ENCODE data around the gene GSC2.
"Not testable (repeated sequence)": the region's sequence is repeated elsewhere in the genome, so short reads cannot be mapped to it uniquely, and the experiment has no call there.

Gene GSC2

DNA sequence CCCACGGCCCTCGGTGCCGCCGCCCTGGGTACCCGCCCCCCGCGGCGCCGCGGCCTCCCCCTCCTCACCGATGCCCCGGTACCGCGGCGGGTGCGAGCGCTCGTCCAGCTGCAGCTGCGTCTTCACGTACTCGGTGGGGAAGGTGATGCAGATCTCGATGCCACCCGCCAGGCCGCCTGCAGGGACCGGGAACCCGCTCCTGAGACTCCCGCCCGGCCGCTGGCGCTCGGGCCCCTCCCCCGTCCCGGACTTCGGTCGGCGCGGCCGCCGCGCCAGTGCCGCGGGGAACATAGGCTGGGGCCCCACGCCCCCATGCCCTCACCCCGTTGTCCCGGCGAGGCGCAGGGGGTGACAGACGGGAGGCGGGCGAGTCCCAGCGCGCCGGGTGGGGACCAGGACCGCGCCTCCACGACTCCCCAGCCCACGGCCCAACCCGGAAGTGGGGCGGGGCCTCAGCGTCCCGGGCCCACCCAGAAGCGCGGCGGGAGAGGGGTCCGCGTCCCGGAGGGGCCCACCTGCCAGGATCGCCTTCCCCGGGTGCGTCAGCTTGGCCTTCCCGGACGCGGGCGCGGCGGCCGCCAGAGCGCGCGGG, 28.1 kb upstream of the GSC2 start:
- no peak for DNase-seq (ENCODE audit: low read depth in 2 of 2)

DNA sequence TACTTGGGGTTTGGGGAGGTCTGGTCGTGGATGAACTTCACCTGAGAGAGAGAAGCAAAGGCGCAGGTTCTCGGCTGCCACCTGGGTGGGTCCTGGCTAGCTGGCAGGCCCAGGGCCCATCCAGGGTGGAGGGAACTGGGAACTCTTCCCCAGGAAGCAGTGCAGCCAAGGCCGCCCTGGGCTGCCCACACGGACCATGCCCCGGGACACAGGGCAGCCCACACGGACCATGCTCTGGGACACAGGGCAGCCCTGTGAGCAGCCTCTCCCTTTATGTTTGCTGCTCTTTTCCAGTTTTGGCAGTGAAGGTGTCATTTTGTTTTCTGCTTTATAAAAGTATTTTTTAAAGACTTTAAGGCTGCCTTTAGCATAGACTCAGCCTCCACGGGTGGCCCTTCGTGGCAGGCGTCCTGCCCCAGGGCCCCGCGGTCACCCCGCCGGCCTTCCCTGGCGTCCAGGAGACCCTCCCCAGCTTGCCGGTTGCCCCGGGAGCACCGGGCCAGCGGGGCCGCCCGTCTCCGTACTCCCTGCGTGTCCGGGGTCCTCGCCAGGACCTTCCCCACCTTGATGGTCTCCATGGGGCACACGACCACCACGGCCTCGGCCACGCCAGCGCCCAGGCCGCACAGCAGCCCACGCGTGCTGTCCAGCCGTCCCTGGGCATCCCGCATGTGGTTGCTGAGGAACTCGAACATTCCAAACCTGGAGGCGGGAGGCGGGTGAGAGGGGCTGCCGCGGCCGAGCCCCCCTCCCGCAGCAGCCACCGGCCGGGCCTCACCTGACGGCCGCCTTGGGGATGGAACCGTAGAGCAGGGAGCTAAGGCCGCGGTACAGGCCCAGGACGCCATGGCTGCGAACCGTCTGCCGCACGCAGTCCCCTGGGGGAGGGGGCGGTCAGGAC, 27.3 kb upstream of the GSC2 start:
- no peak for DNase-seq (ENCODE audit: low read depth in 2 of 2)

DNA sequence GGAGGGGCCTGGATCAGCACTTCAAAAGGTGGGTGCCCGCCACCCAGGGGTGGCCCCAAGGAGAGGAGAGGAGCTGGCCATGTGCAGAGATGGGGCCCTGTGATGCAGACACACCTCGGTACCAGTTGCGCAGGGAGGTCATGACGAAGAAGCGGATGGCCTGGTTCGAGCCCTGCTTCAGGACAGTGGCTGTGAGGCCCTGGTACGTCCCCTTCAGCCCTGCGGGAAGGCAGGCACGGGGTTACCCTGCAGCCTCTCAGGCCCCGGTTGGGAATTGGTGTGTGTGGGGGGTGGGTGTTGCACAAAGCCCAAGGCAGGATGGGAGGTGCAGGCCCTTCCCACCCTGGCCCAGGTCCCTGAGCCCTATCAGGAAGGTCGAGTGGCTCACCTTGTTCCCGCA, 26.6 kb upstream of the GSC2 start:
- DNase-seq (ENCODE audit: low read depth in 2 of 2) = no peak

DNA sequence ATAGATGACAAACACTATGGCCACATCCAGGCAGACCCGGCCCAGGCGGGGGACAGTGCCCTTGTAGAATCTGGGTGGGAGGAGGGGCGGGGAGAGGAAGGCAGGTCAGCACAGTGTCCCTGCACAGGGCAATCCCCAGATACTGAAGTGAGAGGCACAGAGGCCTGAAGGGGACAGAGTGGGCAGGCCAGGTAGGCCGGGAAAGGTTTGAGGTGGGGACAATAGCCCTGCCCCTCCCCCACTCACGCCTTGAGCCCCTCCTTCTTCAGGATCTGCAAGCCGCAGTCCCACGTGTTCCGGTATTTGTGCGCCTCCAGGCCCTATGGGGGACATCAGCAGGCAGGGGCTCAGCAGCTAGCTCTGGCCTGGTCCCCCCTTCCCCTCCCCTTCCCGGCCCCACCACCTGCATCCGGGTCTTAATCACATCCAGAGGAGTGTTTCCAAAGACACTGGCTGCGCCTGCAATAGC, 26.1 kb upstream of the GSC2 start:
- DNase-seq (ENCODE audit: low read depth in 2 of 2) = no peak

DNA sequence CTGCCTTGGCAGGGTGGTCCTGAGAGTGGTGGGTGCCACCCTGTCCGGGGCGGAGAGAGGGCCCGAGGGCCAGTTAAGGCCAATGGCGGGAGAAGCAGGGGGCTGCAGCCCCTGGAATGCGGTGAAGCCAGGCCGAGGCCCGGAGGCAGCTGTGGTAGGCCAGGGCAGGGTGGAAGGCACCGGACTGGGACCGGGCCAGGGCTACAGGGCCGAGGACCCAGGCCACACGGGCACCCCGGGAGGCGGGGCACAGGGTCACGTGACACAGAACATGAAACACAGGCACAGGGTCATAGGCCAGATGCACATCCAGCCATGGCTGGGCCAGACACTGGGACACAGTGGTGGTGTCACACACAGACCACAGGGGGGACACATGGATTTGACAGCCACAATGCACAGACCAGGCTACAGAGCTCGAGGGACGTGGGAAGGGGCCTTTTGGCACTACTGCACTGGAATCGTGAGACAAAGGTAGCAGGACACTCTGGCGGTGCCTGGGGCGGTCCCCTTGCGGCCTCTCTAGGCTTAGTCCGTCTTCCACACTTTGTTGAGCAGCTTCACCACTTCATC, 25.6 kb upstream of the GSC2 start:
- DNase-seq (ENCODE audit: low read depth in 2 of 2) = no peak

DNA sequence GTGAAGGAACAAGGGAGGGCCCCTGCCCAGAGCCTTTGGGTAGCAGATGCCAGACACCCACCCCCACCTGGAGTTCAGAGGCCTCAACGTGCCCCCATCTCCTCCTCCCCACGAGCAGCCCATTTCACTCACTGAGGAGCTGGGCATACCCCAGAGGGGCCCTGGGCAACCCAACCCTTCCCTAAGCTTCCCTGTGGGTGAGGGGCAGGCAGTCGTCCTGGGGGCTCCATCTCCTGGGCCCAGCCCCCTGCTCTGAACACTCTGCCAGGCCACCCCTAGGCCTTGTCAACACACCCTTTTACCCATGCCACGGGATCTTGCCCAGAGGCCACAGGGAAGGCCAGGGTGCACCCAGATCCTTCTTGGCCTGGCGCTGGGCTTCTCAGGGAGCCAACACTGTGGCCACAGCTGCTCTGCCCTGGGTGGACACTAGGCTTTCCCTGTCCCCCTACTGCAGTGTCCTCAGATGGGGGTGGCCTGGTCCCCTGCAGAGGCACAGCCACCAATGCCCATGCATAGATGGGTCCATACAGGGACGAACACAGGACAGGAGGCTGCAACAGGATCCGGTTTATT, 25.0 kb upstream of the GSC2 start:
- no peak for DNase-seq (ENCODE audit: low read depth in 2 of 2)

DNA sequence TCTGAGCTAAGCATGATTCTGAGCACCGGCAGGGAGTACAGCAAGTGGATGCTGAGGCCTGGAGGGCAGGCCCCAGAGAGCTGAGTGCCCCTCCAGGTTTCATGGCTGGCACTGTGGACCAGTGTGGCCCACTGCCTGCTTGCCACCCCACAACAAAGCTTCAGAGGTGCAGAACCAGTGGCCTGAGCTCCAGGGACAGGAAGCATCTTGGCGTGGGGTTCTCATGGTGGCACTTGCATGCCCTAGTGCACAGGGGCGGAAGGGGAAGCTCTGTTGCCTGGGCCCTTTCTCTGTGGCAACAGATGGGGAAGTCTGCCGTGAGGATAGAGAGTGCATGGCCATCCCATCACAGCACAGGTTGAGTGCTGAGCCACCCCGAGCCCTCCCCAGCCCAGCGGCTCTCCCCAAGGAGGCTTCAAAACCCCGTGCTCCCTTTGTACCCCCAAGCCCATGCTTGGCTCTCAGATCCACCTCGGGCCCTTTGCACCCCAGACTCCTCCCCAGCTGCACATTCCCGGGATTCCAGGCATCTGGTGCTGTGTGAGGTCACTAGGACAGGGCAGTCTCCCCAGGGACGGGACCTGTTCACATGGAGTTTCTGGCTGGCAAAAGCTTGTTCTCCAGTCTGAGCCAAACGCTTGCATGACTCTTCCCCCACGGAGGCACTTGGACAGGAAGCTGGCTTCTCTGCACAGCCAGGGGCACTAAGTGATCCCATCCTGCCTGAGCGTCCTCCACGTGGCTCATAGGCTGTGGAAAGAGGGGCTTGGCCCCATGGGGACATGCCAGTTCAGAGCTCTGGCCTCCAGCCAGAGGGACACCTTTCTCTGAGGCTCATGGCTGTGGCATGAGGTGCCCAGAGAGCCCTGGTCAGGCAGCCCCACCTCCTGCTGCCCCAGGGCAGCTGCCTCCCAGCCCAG, 24.3 kb upstream of the GSC2 start:
- DNase-seq (ENCODE audit: low read depth in 2 of 2) = no peak

DNA sequence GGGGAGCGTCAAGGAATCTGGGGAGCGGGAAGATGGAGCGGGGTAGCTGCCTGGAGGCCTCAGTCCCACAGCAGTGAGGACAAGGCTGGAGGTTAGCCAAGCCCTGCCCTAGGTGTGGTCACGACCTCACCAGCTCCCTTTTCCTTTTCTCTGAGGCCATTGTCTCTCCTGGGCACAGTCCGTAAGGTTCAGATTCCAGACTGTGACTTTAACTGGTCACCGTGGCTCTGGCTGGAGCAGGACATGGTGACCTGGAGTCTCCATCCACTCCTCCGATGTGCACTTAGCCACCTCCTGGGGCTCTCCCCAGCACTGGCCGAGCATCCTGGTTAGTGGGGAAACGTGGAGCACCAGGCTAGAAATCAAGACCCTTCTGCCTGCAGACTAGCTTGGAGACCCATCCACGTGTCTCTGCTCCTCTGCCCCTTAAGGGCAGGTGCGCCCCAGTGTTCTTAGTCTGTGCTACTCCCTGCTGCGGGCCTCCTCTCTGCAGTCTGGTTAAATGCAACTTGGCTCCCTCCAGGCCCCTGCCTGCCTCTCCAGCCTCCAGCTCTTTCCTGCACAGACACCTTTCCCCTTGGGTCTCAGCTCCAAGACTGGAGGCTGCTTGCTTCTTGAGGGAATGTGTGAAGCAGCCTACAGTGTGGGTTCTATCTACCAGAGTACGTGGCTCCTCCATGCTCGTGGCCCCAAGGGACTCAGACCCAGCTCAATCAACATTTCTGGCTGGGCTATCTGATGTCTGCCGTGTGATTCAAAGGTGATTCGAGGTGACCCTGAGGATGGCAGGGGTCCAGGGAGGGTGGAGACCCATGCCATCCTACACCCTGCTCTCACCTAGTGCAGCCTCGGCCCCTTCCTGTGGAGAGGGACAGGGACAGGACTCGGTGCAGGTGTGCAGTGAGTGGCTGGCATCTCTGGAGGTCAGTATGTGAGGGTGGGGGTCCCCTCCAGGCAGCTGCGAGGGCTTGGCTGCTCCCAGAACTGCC, 23.2 kb upstream of the GSC2 start:
- DNase-seq (ENCODE audit: low read depth in 2 of 2) = no peak

DNA sequence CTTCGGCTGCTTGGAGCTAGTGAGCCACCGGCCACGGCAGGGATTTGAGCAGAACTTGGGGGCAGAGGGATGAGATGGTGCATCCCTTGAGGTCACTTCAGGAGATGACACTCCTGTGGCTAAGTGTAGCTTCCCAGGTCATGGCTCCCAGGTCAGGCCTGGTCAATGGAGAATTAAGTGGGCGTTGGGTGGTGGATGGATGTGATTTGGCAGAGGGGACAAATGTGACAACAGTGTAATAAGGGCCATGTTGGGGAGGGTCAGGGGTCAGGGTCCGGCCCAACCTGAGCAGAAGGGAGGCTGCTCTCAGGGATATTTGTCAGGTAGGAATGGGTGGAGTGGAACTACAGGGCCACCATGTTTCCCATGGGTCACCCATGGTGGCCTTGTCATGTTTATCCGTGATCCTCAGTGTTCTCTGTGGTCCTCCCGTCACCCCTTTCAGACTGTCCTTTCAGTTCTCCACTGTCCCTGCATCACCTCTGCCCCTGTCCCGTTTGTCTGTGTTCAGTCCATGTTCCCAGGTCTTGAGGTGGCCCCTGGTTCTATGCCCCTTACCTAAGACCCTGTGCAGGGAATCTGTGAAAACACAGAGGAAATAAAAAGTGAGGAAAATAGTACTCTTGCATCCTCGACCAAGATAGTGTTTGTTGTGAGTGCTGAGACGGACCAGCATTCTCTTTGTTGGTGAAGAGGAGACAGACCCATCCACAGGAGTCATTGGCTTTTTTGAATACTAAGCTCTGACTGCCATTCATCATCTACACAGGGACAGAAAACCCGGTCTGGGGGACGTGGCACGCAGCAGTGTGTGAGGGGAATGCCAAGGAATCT, 22.3 kb upstream of the GSC2 start:
- no peak for DNase-seq (ENCODE audit: low read depth in 2 of 2)

DNA sequence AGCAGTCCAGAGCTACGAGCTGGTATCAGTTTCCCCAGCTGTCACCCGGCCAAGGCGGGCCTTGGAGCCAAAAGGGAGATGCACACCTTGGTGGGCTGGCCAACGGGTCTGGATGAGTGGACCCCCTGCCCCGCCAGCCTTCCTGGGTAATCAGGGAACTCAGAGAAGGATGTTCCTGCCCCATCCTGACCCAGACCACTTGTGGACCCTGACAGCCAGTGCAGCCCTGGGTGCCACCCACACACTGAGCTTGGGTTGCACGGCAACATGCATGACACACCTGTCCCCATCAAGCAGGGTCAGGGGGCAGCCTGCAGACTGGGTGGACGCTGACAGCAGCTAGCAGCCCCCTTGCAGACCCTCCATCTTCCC, 19.8 kb upstream of the GSC2 start:
- DNase-seq (ENCODE audit: low read depth in 2 of 2) = no peak

DNA sequence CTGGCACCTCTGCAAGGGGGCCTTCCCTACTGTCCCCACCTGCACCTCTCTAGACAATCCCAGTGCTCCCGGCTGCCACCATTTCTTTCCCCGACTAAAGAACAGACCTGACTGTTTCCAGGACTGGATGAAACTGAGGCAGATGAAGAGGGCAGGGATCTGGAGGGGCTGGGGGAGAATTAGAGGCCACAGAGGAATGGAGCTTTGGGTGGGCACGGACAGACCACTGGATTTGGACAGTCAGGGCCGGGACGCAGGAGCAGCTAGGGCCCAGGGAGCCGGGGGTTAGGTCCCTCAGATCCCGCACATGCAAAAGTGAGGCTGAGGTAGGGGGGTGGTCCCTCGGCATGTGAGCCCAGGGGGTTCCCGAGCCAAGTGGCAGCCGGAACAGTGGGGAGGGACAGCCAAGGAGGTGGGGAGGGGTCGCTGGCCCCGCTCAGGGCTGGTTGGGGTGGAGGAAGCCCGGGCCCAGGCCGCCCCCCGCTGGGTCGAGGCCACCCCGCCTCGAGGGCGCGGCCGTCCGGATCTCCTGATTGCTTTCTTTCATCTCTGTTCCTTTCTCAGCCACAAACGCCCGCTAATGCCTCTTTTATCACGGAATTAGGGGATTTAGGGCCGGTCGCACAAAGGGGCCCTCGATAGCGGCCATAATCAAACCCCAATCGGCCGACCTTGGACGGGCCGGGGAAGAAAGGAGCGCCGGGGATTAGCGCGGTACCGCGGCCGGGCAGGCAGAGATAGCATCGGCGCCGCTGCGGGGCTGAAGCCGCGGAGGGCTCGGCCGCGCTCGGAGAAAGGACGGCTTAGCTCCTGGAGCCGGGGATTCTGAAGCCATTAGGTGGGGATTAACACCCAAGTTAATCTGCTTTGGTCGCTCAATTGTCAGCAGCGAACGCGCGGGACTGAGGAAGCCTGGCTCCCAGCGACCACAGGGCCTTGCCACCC, 19.2 kb upstream of the GSC2 start:
- no peak for DNase-seq (ENCODE audit: low read depth in 2 of 2)

DNA sequence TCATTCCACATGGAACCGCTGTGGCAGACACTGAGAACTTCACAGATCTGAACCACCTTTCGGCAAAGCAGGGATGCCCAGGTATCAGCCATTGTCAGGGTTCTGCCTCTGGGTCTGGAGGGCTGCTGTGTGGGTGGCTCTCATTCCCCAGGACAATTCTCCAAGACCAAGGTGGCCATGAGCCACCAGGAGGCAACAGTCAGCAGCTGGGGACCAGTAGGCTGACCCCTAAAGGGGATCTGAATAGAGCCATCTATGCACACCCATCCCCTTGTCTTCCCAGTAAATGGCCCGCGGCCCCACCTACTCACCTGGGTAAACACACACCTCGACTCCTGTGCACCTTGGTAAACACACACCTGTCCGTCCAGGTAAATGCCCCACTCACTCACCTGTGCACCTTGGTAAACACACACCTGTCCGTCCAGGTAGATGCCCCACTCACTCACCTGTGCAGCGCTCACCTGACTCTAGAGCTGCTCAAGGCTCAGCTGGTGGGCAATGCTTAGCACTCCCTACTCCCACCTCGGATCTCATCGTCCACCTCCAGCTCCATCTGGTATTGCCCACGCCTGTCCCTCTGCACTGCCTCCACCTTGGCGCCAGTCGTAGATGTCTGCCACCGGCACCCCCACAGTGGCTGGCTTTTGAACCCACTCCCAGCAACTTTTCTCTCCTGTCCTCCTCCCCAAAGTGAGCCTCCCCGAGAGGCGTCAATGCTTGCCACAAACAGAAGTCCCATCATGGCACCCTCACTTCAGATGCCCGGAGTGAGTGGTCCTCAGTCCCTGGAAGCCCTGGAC, 18.2 kb upstream of the GSC2 start:
- DNase-seq (ENCODE audit: low read depth in 2 of 2) = no peak

DNA sequence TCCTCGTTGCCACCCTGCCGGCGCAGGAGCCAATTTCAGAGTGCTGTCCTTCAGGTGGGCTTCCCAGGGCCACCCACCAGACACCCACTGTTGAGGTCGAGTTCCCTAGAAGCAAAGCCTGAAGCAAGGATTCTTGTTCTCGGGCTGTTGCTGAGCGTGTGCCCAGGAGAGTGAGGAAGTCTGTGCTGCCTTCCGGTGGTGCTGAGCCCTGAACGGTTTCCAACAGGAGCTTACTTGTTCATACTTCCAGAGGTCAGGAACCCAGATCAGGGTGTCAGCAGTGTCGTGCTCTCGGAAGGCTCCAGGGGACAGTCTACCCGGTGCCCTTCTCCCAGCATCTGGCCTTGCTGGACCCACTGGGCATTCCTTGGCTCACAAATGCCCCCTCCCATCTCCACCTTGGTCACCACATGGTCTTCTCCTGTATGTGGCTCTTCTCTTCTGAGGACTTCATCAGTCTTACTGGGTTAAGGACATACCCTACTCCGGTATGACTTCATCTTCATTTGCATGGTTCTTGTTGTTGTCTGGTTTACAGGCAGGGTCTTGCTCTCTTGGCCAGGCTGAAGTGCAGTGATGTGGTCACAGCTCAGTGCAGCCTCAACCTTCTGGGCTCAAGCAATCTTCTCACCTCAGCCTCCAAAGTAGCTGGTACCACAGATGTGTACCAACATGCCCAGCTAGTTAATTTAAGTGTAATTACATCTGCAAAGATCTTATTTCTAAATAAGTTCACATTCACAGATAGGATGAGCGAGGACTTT, 17.2 kb upstream of the GSC2 start:
- DNase-seq (ENCODE audit: low read depth in 2 of 2) = no peak

DNA sequence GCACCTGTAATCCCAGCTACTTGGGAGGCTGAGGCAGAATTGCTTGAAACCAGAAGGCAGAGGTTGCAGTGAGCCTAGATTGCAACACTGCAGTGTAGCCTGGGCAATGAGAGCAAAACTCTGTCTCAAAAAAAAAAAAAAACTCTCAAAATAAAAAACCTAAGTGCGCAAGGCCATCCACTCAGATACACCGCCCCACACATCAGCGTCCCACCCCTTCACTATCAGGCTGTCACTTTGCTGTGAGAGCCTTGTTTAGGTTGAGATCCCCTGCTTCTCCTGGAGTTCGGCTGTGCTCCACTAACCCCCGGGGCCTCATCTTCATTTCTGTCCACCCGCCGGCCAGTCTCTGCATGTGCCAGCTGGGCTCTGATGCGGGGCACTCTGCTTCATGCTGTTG, 16.3 kb upstream of the GSC2 start:
- no peak for DNase-seq (ENCODE audit: low read depth in 2 of 2)

DNA sequence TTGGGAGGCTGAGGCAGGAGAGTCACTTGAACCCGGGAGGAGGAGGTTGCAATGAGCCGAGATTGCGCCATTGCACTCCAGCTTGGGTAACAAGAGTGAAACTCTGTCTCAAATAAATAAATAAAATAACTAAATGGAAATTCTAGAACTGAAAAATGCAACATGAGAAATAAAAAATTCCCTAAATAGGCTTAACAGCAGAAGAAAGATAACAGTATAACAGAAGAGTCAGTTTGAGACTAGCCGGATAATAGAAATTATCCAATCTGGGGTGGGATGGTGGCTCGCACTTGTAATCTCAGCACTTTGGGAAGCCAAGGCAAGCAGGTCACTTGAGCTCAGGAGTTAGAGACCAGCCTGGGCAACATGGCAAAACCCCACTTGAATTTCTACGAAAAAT, 14.3 kb upstream of the GSC2 start:
- no peak for DNase-seq (ENCODE audit: low read depth in 2 of 2)

DNA sequence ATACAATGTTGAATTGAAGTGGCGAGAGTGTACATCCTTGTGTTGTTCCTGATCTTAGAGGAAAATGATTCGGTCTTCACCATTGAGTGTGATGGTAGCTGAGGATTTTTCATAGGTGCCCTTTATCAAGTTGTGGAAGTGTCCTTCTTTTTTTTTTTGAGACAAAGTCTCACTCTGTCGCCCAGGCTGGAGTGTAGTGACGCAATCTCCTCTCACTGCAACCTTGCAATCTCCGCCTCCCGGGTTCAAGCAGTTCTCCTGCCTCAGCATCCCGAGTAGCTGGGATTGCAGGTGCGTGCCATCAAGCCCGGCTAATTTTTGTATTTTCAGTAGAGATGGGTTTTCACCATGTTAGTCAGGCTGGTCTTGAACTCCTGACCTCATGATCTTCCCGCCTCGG, 8.6 kb upstream of the GSC2 start:
- not testable (repeated sequence) for DNase-seq (ENCODE audit: low read depth in 2 of 2)

DNA sequence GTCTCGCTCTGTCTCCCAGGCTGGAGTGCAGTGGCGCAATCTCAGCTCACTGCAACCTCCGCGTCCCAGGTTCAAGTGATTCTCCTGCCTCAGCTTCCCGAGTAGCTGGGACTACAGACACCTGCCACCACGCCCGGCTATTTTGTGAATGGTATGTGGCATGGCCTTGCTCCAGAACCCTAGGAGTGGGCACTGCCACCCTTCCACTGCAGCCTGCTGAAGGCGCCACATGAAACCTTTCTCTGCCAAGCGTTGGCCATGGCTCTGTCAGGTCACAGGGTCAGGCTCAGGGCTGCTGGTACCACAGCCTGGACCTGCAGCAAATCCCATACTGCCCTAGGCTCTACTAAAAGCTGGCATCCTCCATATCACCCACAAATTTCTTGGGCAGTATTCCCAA, 6.0 kb upstream of the GSC2 start:
- not testable (repeated sequence) for DNase-seq (ENCODE audit: low read depth in 2 of 2)

Measured in fibroblast of skin of left quadriceps (primary cell).